Pancreas (tissue), 10 donors: ENCODE data around the gene CYP2S1. TPM values are rescaled to one million over a fixed set of nuclear protein-coding genes. Genes with fewer than 3 reads are reported as not detected.

ENCODE experiments used
- ATAC-seq, 4 donors: fragments of 200-7000 bp; cut with Tn5 transposase; one replicate each; pipeline versions ENCODE4 v1.8.0 to v1.9.1; 2020; ENCODE audit warnings: mild to moderate bottlenecking in 4 of 4, moderate library complexity in 4 of 4
- DNase-seq, 6 donors: peaks; one replicate each; pipeline ENCODE4 v3.0.0-alpha.2; 2020
- FAIRE-seq: peaks from 2 replicates; lab custom pipeline; 2012; peaks lifted over from hg19 to GRCh38; lab: Jason Lieb, UNC
- H3K27ac ChIP-seq, 4 donors: fragments of 200-600 bp; sonication (generic); 1 replicate in 3 of 4; 2 replicates in 1 of 4; pipeline versions ENCODE4 v1.5.0 to v1.8.0; 2020
- H3K27me3 ChIP-seq, 4 donors: fragments of 200-600 bp; one replicate each; pipeline ENCODE4 v1.8.0; 2021
- H3K36me3 ChIP-seq, 3 donors: fragments of 200-600 bp; sonication (generic) in 1 of 3; one replicate each; pipeline versions ENCODE4 v1.5.0 to v1.8.0; 2020 to 2021
- H3K4me1 ChIP-seq, 3 donors: fragments of 200-600 bp; one replicate each; pipeline ENCODE4 v1.8.0; 2021
- H3K4me3 ChIP-seq, 4 donors: fragments of 200-600 bp; sonication (generic) in 2 of 4; one replicate each; pipeline versions ENCODE4 v1.5.0 to v1.8.0; 2020 to 2021
- H3K9me3 ChIP-seq, 4 donors: fragments of 200-600 bp; one replicate each; pipeline ENCODE4 v1.8.0; 2021
- WGBS, 2 donors: extraction: QIAGEN DNeasy Blood & Tissue Kit; methylation state at CpG; one replicate each; pipeline ENCODE4 v1.1.7; 2013; 5-methylcytosine and 5-hydroxymethylcytosine counted together
- intact Hi-C, 3 donors: fragments of 100-400 bp; cut with DNase I; formaldehyde crosslinking; loops; one replicate each; pipeline versions ENCODE4 v1.11.1 to v1.14.2; 2022
- polyA plus RNA-seq, 2 donors: library from polyadenylated mRNA; stranded (reverse); fragments of 200-250 nt; gene quantifications; one replicate each; pipeline ENCODE4 v1.2.3, GENCODE V29; 2013
- total RNA-seq, 6 donors: library from RNA; stranded (reverse); fragmentation: NEBNext Ultra II Directional in 4 of 6; extraction: Animal tissue kit (Norgen Biotek cat#: 25700) in 4 of 6; gene quantifications; one replicate each; pipeline versions ENCODE4 v1.2.1 to v1.2.4, GENCODE V29; 2021 to 2023
- TF ChIP-seq, protein P1 (sequence below), 4 donors: fragments of 200-600 bp; sonication (generic) in 3 of 4; IDR thresholded peaks; one replicate each; pipeline versions ENCODE4 v1.5.0 to v1.8.0; 2021; ENCODE audit warnings: antibody characterized with exemption in 4 of 4
- donor health status: healthy with polysubstance abuse.
- donor health status: DM: no; HTN: no; CAD: no; lungs with moderate emphysema.
- donor health status: DM: no; HTN: no; CAD: no.
- donor health status: control.
- donor health status: control.
- donor health status: Bipolar disorder and iron deficiency.
- donor health status: DM: yes; HTN: yes; CAD: no.
- donor health status: DM: no; HTN: no; CAD: no.
- donor health status: DM: no; HTN: no; CAD: no.
- donor health status: DM: yes; HTN: yes; CAD: no.

CYP2S1 gene
- total and polyA plus RNA-seq, 8 donors, result 0.09 to 2.6 (median 0.43) TPM

- Histone ChIP-seq H3K4me3 (no peak overlapping the region), H3K36me3 (no peaks in the 10 kb centered on the region), H3K4me1 (no peaks in the 10 kb centered on the region), H3K9me3 (no peaks in the 10 kb centered on the region), H3K27ac (no peak overlapping the region), H3K27me3 (no peaks in the 10 kb centered on the region)
- DNase-seq (no peak), FAIRE-seq (no peak), ATAC-seq (no peak)
- TF ChIP-seq, protein P1, sequence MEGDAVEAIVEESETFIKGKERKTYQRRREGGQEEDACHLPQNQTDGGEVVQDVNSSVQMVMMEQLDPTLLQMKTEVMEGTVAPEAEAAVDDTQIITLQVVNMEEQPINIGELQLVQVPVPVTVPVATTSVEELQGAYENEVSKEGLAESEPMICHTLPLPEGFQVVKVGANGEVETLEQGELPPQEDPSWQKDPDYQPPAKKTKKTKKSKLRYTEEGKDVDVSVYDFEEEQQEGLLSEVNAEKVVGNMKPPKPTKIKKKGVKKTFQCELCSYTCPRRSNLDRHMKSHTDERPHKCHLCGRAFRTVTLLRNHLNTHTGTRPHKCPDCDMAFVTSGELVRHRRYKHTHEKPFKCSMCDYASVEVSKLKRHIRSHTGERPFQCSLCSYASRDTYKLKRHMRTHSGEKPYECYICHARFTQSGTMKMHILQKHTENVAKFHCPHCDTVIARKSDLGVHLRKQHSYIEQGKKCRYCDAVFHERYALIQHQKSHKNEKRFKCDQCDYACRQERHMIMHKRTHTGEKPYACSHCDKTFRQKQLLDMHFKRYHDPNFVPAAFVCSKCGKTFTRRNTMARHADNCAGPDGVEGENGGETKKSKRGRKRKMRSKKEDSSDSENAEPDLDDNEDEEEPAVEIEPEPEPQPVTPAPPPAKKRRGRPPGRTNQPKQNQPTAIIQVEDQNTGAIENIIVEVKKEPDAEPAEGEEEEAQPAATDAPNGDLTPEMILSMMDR (IDR thresholded peaks at IDR 0.05), result no peak
- WGBS, 2 donors, result 68 to 77% methylated on average over 6 of the region's 6 CpGs
- intact Hi-C loops, result no loop called here
Measured at GRCh38 chr19:41253660-41254059, 60.6 kb downstream of the CYP2S1 start.

DNA sequence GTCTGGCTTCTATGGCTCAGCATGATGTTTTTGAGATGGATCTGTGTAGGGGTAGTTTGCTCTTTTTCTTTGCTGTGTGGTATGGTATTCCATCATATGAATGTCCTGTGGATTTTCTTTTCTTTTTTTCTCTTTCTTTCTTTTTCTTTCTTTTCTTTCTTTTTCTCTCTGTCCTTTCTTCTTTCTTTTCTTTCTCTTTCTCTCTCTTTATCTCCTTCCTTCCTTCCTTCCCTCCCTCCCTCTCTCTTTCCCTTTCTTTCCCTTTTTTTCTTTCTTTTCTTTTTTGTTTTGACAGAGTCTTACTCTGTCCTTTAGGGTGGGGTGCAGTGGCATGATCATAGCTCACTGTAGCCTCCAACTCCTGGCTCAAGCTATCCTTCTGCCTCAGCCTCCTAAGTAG, 62.2 kb downstream of the CYP2S1 start:
- intact Hi-C loops, result loop anchor here in 2 of 3 donors (5.0 kb wide), 2 partner anchors 38 to 48 kb away; partner anchors contain the start of gene AXL (in 1 of the 2)
- H3K27me3 ChIP-seq, result no peaks in the 10 kb centered on the region

More for the DNA sequence above, 62.2 kb downstream of the CYP2S1 start:
- ATAC-seq (no peak), DNase-seq (no peak), FAIRE-seq (no peak)
- H3K9me3 ChIP-seq, result no peaks in the 10 kb centered on the region
- TF ChIP-seq, protein P1 (IDR thresholded peaks at IDR 0.05), result no peak
- H3K4me1 ChIP-seq, result no peaks in the 10 kb centered on the region
- H3K27ac ChIP-seq, result no peak overlapping the region
- no peak overlapping the region for H3K4me3 ChIP-seq
- no peaks in the 10 kb centered on the region for H3K36me3 ChIP-seq

Other genes starting within 250 kb of the CYP2S1 start
- under 1 TPM in 3 of 6 donors, not detected in 3; 0.09 to 0.63 (median 0.25) TPM for gene CYP2B6, start 201.9 kb upstream of the CYP2S1 start, total RNA-seq
- under 1 TPM in 1 of 2 donors, not detected in 1; 0.08 TPM for gene CYP2B6, start 201.9 kb upstream of the CYP2S1 start, polyA plus RNA-seq
- not detected for gene CYP2A13, start 104.8 kb upstream of the CYP2S1 start, total RNA-seq
- not detected for gene CYP2A13, start 104.8 kb upstream of the CYP2S1 start, polyA plus RNA-seq
- not detected for gene CYP2F1, start 78.8 kb upstream of the CYP2S1 start, total RNA-seq
- gene CYP2F1, start 78.8 kb upstream of the CYP2S1 start, polyA plus RNA-seq, result not detected
- gene AXL, start 26.0 kb downstream of the CYP2S1 start, total RNA-seq, result 10 to 100 TPM in 1 of 6 donors, 1 to 10 TPM in 5; 1.2 to 16.6 (median 5.2) TPM
- 1 to 10 TPM; 2.4 to 2.8 TPM for gene AXL, start 26.0 kb downstream of the CYP2S1 start, polyA plus RNA-seq
- 100 to 1,000 TPM in 1 of 6 donors, 10 to 100 TPM in 5; 74.0 to 101 (median 83.8) TPM for gene HNRNPUL1, start 71.2 kb downstream of the CYP2S1 start, total RNA-seq
- gene HNRNPUL1, start 71.2 kb downstream of the CYP2S1 start, polyA plus RNA-seq, result 10 to 100 TPM; 49.2 to 63.1 TPM
- gene CCDC97, start 117.0 kb downstream of the CYP2S1 start, total RNA-seq, result 10 to 100 TPM in 5 of 6 donors, 1 to 10 TPM in 1; 9.4 to 19.2 (median 13.1) TPM
- gene CCDC97, start 117.0 kb downstream of the CYP2S1 start, polyA plus RNA-seq, result 10 to 100 TPM; 11.3 to 12.4 TPM
- 10 to 100 TPM in 2 of 6 donors, 1 to 10 TPM in 4; 3.3 to 32.3 (median 6.9) TPM for gene TGFB1, start 160.7 kb downstream of the CYP2S1 start, total RNA-seq
- gene TGFB1, start 160.7 kb downstream of the CYP2S1 start, polyA plus RNA-seq, result 1 to 10 TPM; 4.0 to 6.0 TPM
- 1 to 10 TPM; 1.5 to 5.7 (median 2.2) TPM for gene B9D2, start 170.9 kb downstream of the CYP2S1 start, total RNA-seq
- gene B9D2, start 170.9 kb downstream of the CYP2S1 start, polyA plus RNA-seq, result 1 to 10 TPM; 4.5 to 7.5 TPM
- 1 to 10 TPM; 3.8 to 5.9 (median 4.8) TPM for gene TMEM91, start 183.3 kb downstream of the CYP2S1 start, total RNA-seq
- gene TMEM91, start 183.3 kb downstream of the CYP2S1 start, polyA plus RNA-seq, result 10 to 100 TPM; 24.8 to 33.0 TPM
- 10 to 100 TPM; 10.7 to 33.7 (median 14.4) TPM for gene EXOSC5, start 204.1 kb downstream of the CYP2S1 start, total RNA-seq
- 10 to 100 TPM; 14.3 to 15.3 TPM for gene EXOSC5, start 204.1 kb downstream of the CYP2S1 start, polyA plus RNA-seq
- 10 to 100 TPM in 5 of 6 donors, 1 to 10 TPM in 1; 9.3 to 29.3 (median 18.6) TPM for gene BCKDHA, start 204.6 kb downstream of the CYP2S1 start, total RNA-seq
- 10 to 100 TPM; 23.6 to 34.2 TPM for gene BCKDHA, start 204.6 kb downstream of the CYP2S1 start, polyA plus RNA-seq
- 1 to 10 TPM in 4 of 6 donors, under 1 TPM in 2; 0.41 to 3.2 (median 1.2) TPM for gene B3GNT8, start 234.2 kb downstream of the CYP2S1 start, total RNA-seq
- gene B3GNT8, start 234.2 kb downstream of the CYP2S1 start, polyA plus RNA-seq, result 1 to 10 TPM; 3.1 to 4.5 TPM
- 10 to 100 TPM; 16.2 to 25.5 (median 24.7) TPM for gene DMAC2, start 246.7 kb downstream of the CYP2S1 start, total RNA-seq
- gene DMAC2, start 246.7 kb downstream of the CYP2S1 start, polyA plus RNA-seq, result 10 to 100 TPM; 19.0 to 23.6 TPM
- not detected for gene ERICH4, start 249.9 kb downstream of the CYP2S1 start, total RNA-seq
- not detected for gene ERICH4, start 249.9 kb downstream of the CYP2S1 start, polyA plus RNA-seq